ENCODE data around the gene MYADM. TPM values are rescaled to one million over a fixed set of nuclear protein-coding genes. Genes with fewer than 3 reads are reported as not detected.

MYADM gene
- total and polyA plus RNA-seq, 9 donors, result 21.9 to 234 (median 218) TPM

- 8% methylated on average over 16 of the region's 17 CpGs for WGBS (ENCODE audit: insufficient coverage)
- Histone ChIP-seq H3K4me3 (ENCODE audit: low read length) (no peak overlapping the region), H3K9me3 (replicated peaks; ENCODE audit: control insufficient read depth, low read depth, low read length) (no peaks in the 10 kb centered on the region), H3K27me3 (ENCODE audit: control insufficient read depth, insufficient read depth, low read length) (peaks cover 71% of the 10 kb centered on the region), H3K4me1 (ENCODE audit: control insufficient read depth, insufficient read depth, low read length) (peaks cover 16% of the 10 kb centered on the region), H3K36me3 (ENCODE audit: control insufficient read depth, insufficient read depth, low read length) (no peaks in the 10 kb centered on the region), H3K27ac (ENCODE audit: low read length) (no peak overlapping the region)
- no peak for DNase-seq
Measured at GRCh38 chr19:53907690-53908089, 40.0 kb downstream of the MYADM start.

GRCh38 chr19:53908106-53908934 is 40.6 kb downstream of the MYADM start:
- under 1% methylated on average over 41 of the region's 51 CpGs for WGBS (ENCODE audit: insufficient coverage)
- DNase-seq, result peak; percentile 37
- no peaks in the 10 kb centered on the region for H3K36me3 ChIP-seq (ENCODE audit: control insufficient read depth, insufficient read depth, low read length)
- H3K9me3 ChIP-seq (replicated peaks; ENCODE audit: control insufficient read depth, low read depth, low read length), result no peaks in the 10 kb centered on the region
- peaks cover 73% of the 10 kb centered on the region for H3K27me3 ChIP-seq (ENCODE audit: control insufficient read depth, insufficient read depth, low read length)
- H3K4me3 ChIP-seq (ENCODE audit: low read length), result no peak overlapping the region
- peaks cover 16% of the 10 kb centered on the region for H3K4me1 ChIP-seq (ENCODE audit: control insufficient read depth, insufficient read depth, low read length)
- H3K27ac ChIP-seq (ENCODE audit: low read length), result no peak overlapping the region

- DNase-seq, result no peak
Measured at GRCh38 chr19:53908935-53909415, 41.3 kb downstream of the MYADM start, which contains the start of gene CACNG7. TSS of gene CACNG7 (plus strand) at chr19:53909278. CDS start at chr19:53912832, 3,554 bp downstream.

GRCh38 chr19:53909471-53910169 is 41.9 kb downstream of the MYADM start:
- no peak overlapping the region for H3K4me3 ChIP-seq (ENCODE audit: low read length)
- WGBS (ENCODE audit: insufficient coverage), result under 1% methylated on average over 43 of the region's 47 CpGs
- H3K36me3 ChIP-seq (ENCODE audit: control insufficient read depth, insufficient read depth, low read length), result no peaks in the 10 kb centered on the region
- H3K4me1 ChIP-seq (ENCODE audit: control insufficient read depth, insufficient read depth, low read length), result peaks cover 16% of the 10 kb centered on the region
- no peak for DNase-seq
- H3K27ac ChIP-seq (ENCODE audit: low read length), result no peak overlapping the region
- no peaks in the 10 kb centered on the region for H3K9me3 ChIP-seq (replicated peaks; ENCODE audit: control insufficient read depth, low read depth, low read length)
- peaks cover 70% of the 10 kb centered on the region for H3K27me3 ChIP-seq (ENCODE audit: control insufficient read depth, insufficient read depth, low read length)

More at GRCh38 chr19:53908935-53909415, 41.3 kb downstream of the MYADM start, which contains the start of gene CACNG7:
- Histone ChIP-seq H3K36me3 (ENCODE audit: control insufficient read depth, insufficient read depth, low read length) (no peaks in the 10 kb centered on the region), H3K27me3 (ENCODE audit: control insufficient read depth, insufficient read depth, low read length) (peaks cover 73% of the 10 kb centered on the region), H3K9me3 (replicated peaks; ENCODE audit: control insufficient read depth, low read depth, low read length) (no peaks in the 10 kb centered on the region), H3K4me1 (ENCODE audit: control insufficient read depth, insufficient read depth, low read length) (peaks cover 16% of the 10 kb centered on the region), H3K4me3 (ENCODE audit: low read length) (no peak within 1 kb of the TSS), H3K27ac (ENCODE audit: low read length) (no peak within 1 kb of the TSS)
- WGBS (ENCODE audit: insufficient coverage), result 2% methylated on average over 5 of the region's 28 CpGs

GRCh38 chr19:53910170-53910518 is 42.5 kb downstream of the MYADM start:
- Histone ChIP-seq H3K27me3 (ENCODE audit: control insufficient read depth, insufficient read depth, low read length) (peaks cover 68% of the 10 kb centered on the region), H3K27ac (ENCODE audit: low read length) (no peak overlapping the region), H3K9me3 (replicated peaks; ENCODE audit: control insufficient read depth, low read depth, low read length) (no peaks in the 10 kb centered on the region), H3K4me1 (ENCODE audit: control insufficient read depth, insufficient read depth, low read length) (peaks cover 16% of the 10 kb centered on the region), H3K36me3 (ENCODE audit: control insufficient read depth, insufficient read depth, low read length) (no peaks in the 10 kb centered on the region), H3K4me3 (ENCODE audit: low read length) (no peak overlapping the region)
- 2% methylated on average over 13 of the region's 13 CpGs for whole genome bisulfite sequencing (ENCODE audit: insufficient coverage)
- no peak for DNase-seq

GRCh38 chr19:53912653-53913052 is 45.0 kb downstream of the MYADM start:
- no peak for DNase-seq
- H3K27me3 ChIP-seq (ENCODE audit: control insufficient read depth, insufficient read depth, low read length), result peaks cover 49% of the 10 kb centered on the region
- H3K4me3 ChIP-seq (ENCODE audit: low read length), result no peak overlapping the region
- no peaks in the 10 kb centered on the region for H3K36me3 ChIP-seq (ENCODE audit: control insufficient read depth, insufficient read depth, low read length)
- 67% methylated on average over 18 of the region's 18 CpGs for WGBS (ENCODE audit: insufficient coverage)
- peaks cover 13% of the 10 kb centered on the region for H3K4me1 ChIP-seq (ENCODE audit: control insufficient read depth, insufficient read depth, low read length)
- H3K27ac ChIP-seq (ENCODE audit: low read length), result no peak overlapping the region
- no peaks in the 10 kb centered on the region for H3K9me3 ChIP-seq (replicated peaks; ENCODE audit: control insufficient read depth, low read depth, low read length)

GRCh38 chr19:53915000-53915399 is 47.3 kb downstream of the MYADM start:
- Histone ChIP-seq H3K9me3 (replicated peaks; ENCODE audit: control insufficient read depth, low read depth, low read length) (no peaks in the 10 kb centered on the region), H3K27ac (ENCODE audit: low read length) (no peak overlapping the region), H3K4me1 (ENCODE audit: control insufficient read depth, insufficient read depth, low read length) (no peaks in the 10 kb centered on the region), H3K36me3 (ENCODE audit: control insufficient read depth, insufficient read depth, low read length) (no peaks in the 10 kb centered on the region), H3K27me3 (ENCODE audit: control insufficient read depth, insufficient read depth, low read length) (peaks cover 29% of the 10 kb centered on the region), H3K4me3 (ENCODE audit: low read length) (no peak overlapping the region)
- 73% methylated on average over 7 of the region's 8 CpGs for WGBS (ENCODE audit: insufficient coverage)
- no peak for DNase-seq

GRCh38 chr19:53916004-53916403 is 48.3 kb downstream of the MYADM start:
- Histone ChIP-seq H3K27me3 (ENCODE audit: control insufficient read depth, insufficient read depth, low read length) (peaks cover 19% of the 10 kb centered on the region), H3K27ac (ENCODE audit: low read length) (no peak overlapping the region), H3K4me1 (ENCODE audit: control insufficient read depth, insufficient read depth, low read length) (no peaks in the 10 kb centered on the region), H3K4me3 (ENCODE audit: low read length) (no peak overlapping the region), H3K36me3 (ENCODE audit: control insufficient read depth, insufficient read depth, low read length) (no peaks in the 10 kb centered on the region), H3K9me3 (replicated peaks; ENCODE audit: control insufficient read depth, low read depth, low read length) (no peaks in the 10 kb centered on the region)
- WGBS (ENCODE audit: insufficient coverage), result 91% methylated on average over 1 of the region's 6 CpGs
- DNase-seq, result no peak

- Histone ChIP-seq H3K4me1 (ENCODE audit: control insufficient read depth, insufficient read depth, low read length) (no peaks in the 10 kb centered on the region), H3K9me3 (replicated peaks; ENCODE audit: control insufficient read depth, low read depth, low read length) (no peaks in the 10 kb centered on the region), H3K4me3 (ENCODE audit: low read length) (no peak overlapping the region), H3K27me3 (ENCODE audit: control insufficient read depth, insufficient read depth, low read length) (peaks cover 7% of the 10 kb centered on the region), H3K36me3 (ENCODE audit: control insufficient read depth, insufficient read depth, low read length) (no peaks in the 10 kb centered on the region), H3K27ac (ENCODE audit: low read length) (no peak overlapping the region)
- WGBS (ENCODE audit: insufficient coverage), result 85% methylated on average over 5 of the region's 7 CpGs
- DNase-seq, result no peak
Measured at GRCh38 chr19:53917356-53917755, 49.7 kb downstream of the MYADM start.
